Right lobe of liver (tissue), 4 donors: ENCODE data around the gene TRIP11.

Experiments
- POLR2A ChIP-seq: fragments of 450-650 bp; IDR thresholded peaks from one replicate; pipeline ENCODE4 v1.6.1; 2017; ENCODE audit warnings: antibody characterized with exemption, mild to moderate bottlenecking
- TF ChIP-seq, protein P1 (sequence below), 4 donors: fragments of 200-600 bp in 3 of 4; fragments of 450-650 bp in 1 of 4; IDR thresholded peaks; one replicate each; pipeline versions ENCODE4 v1.5.1 to v1.8.0; 2016 to 2022; ENCODE audit warnings: antibody characterized with exemption in 4 of 4, mild to moderate bottlenecking in 2 of 4
- donor health status: DM: no; HTN: no; CAD: no.
- donor health status: DM: no; HTN: no; CAD: no.
- donor health status: DM: no; HTN: yes; CAD: no.

GRCh38 chr14:92005019-92005418 is 34.8 kb downstream of the TRIP11 start:
- TF ChIP-seq, protein P1, sequence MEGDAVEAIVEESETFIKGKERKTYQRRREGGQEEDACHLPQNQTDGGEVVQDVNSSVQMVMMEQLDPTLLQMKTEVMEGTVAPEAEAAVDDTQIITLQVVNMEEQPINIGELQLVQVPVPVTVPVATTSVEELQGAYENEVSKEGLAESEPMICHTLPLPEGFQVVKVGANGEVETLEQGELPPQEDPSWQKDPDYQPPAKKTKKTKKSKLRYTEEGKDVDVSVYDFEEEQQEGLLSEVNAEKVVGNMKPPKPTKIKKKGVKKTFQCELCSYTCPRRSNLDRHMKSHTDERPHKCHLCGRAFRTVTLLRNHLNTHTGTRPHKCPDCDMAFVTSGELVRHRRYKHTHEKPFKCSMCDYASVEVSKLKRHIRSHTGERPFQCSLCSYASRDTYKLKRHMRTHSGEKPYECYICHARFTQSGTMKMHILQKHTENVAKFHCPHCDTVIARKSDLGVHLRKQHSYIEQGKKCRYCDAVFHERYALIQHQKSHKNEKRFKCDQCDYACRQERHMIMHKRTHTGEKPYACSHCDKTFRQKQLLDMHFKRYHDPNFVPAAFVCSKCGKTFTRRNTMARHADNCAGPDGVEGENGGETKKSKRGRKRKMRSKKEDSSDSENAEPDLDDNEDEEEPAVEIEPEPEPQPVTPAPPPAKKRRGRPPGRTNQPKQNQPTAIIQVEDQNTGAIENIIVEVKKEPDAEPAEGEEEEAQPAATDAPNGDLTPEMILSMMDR (IDR thresholded peaks at IDR 0.05): no peak
- TF ChIP-seq POLR2A: no peak
